Stimulated activated naive B cell treated with anti-CD40 and anti-IgM and Interleukin-4, amounts not matched to agents 10 μg/mL and 1 μg/mL and 100 μg/mL, for 72 hours (primary cell): ENCODE measurements around the gene CSK.

Experiments used
- ATAC-seq, 2 donors: fragments of 150-1000 bp; cut with Tn5 transposase; replicated peaks; 2 replicates each; pipeline ENCODE4 v1.10.0; 2021; ENCODE audit warnings: moderate library complexity in 1 of 2
- DNase-seq: peaks from one replicate; pipeline ENCODE4 v3.0.0; 2021
- H3K27ac Mint-ChIP-seq: one replicate; pipeline ENCODE4 v1.8.0; 2022; ENCODE audit warnings: mild to moderate bottlenecking, mixed read lengths
- H3K27me3 Mint-ChIP-seq, 2 donors: one replicate each; pipeline ENCODE4 v1.8.0; 2022; ENCODE audit warnings: mixed read lengths in 2 of 2
- H3K36me3 Mint-ChIP-seq, 2 donors: one replicate each; pipeline ENCODE4 v1.8.0; 2022; ENCODE audit warnings: mixed read lengths in 2 of 2, mild to moderate bottlenecking in 1 of 2
- H3K4me1 Mint-ChIP-seq, 2 donors: one replicate each; pipeline ENCODE4 v1.8.0; 2022; ENCODE audit warnings: mixed read lengths in 2 of 2, mild to moderate bottlenecking in 1 of 2
- H3K4me3 Mint-ChIP-seq, 2 donors: one replicate each; pipeline ENCODE4 v1.8.0; 2022; ENCODE audit warnings: mild to moderate bottlenecking in 2 of 2, mixed read lengths in 2 of 2, moderate library complexity in 1 of 2
- H3K9me3 Mint-ChIP-seq, 2 donors: one replicate each; pipeline ENCODE4 v1.8.0; 2022; ENCODE audit warnings: mixed read lengths in 2 of 2, mild to moderate bottlenecking in 1 of 2

CSK gene

GRCh38 chr15:74787251-74788041, 5.6 kb downstream of the CSK start:
- Mint-ChIP-seq H3K4me1 (peaks cover 71 to 98% of the 10 kb centered on the region in 2 donors), H3K9me3 (no peaks in the 10 kb centered on the region), H3K27me3 (no peaks in the 10 kb centered on the region), H3K36me3 (peaks cover 64 to 81% of the 10 kb centered on the region in 2 donors), H3K4me3 (peak overlapping the region; percentile 98), H3K27ac (peak overlapping the region; percentile 99)
- ATAC-seq (peak; percentile 68 to 73), DNase-seq (peak; percentile 94)

- H3K4me1 Mint-ChIP-seq, result peaks cover 76 to 100% of the 10 kb centered on the region in 2 donors
- H3K27ac Mint-ChIP-seq, result peak overlapping the region; percentile 99
- H3K27me3 Mint-ChIP-seq, result no peaks in the 10 kb centered on the region
- H3K36me3 Mint-ChIP-seq, result peaks cover 59 to 77% of the 10 kb centered on the region in 2 donors
- no peaks in the 10 kb centered on the region for H3K9me3 Mint-ChIP-seq
- ATAC-seq (peak; percentile 3), DNase-seq (no peak)
- peak overlapping the region; percentile 98 for H3K4me3 Mint-ChIP-seq
Measured at GRCh38 chr15:74788042-74788682, 6.3 kb downstream of the CSK start.

GRCh38 chr15:74788683-74789151, 6.8 kb downstream of the CSK start:
- Mint-ChIP-seq H3K9me3 (no peaks in the 10 kb centered on the region), H3K4me1 (peaks cover 75 to 100% of the 10 kb centered on the region in 2 donors), H3K36me3 (peaks cover 53 to 72% of the 10 kb centered on the region in 2 donors), H3K27ac (peak overlapping the region; percentile 99), H3K27me3 (no peaks in the 10 kb centered on the region), H3K4me3 (peak overlapping the region; percentile 98)
- ATAC-seq (peak; percentile 52 to 59), DNase-seq (peak; percentile 76)

- no peaks in the 10 kb centered on the region for H3K27me3 Mint-ChIP-seq
- H3K36me3 Mint-ChIP-seq, result peaks cover 48 to 67% of the 10 kb centered on the region in 2 donors
- H3K4me1 Mint-ChIP-seq, result peaks cover 71 to 97% of the 10 kb centered on the region in 2 donors
- H3K4me3 Mint-ChIP-seq, result peak overlapping the region; percentile 98
- H3K27ac Mint-ChIP-seq, result peak overlapping the region; percentile 99
- ATAC-seq (peak; percentile 10 to 11), DNase-seq (no peak)
- no peaks in the 10 kb centered on the region for H3K9me3 Mint-ChIP-seq
Measured at GRCh38 chr15:74789171-74789631, 7.3 kb downstream of the CSK start.

GRCh38 chr15:74789741-74790079, 7.8 kb downstream of the CSK start:
- peaks cover 72 to 97% of the 10 kb centered on the region in 2 donors for H3K4me1 Mint-ChIP-seq
- ATAC-seq, result no peak
- peak overlapping the region; percentile 99 for H3K27ac Mint-ChIP-seq
- DNase-seq, result no peak
- H3K36me3 Mint-ChIP-seq, result peaks cover 44 to 62% of the 10 kb centered on the region in 2 donors
- H3K4me3 Mint-ChIP-seq, result peak overlapping the region; percentile 98
- no peaks in the 10 kb centered on the region for H3K27me3 Mint-ChIP-seq
- no peaks in the 10 kb centered on the region for H3K9me3 Mint-ChIP-seq

- H3K36me3 Mint-ChIP-seq, result peaks cover 40 to 62% of the 10 kb centered on the region in 2 donors
- peak overlapping the region; percentile 99 for H3K27ac Mint-ChIP-seq
- H3K4me3 Mint-ChIP-seq, result peak overlapping the region; percentile 98
- DNase-seq (peak; percentile 70), ATAC-seq (peak; percentile 22 to 24)
- H3K4me1 Mint-ChIP-seq, result peaks cover 73 to 97% of the 10 kb centered on the region in 2 donors
- H3K9me3 Mint-ChIP-seq, result no peaks in the 10 kb centered on the region
- no peaks in the 10 kb centered on the region for H3K27me3 Mint-ChIP-seq
Measured at GRCh38 chr15:74790080-74790916, 8.4 kb downstream of the CSK start.

GRCh38 chr15:74791007-74791406, 9.1 kb downstream of the CSK start:
- H3K4me1 Mint-ChIP-seq, result peaks cover 69 to 97% of the 10 kb centered on the region in 2 donors
- H3K9me3 Mint-ChIP-seq, result no peaks in the 10 kb centered on the region
- H3K27me3 Mint-ChIP-seq, result no peaks in the 10 kb centered on the region
- H3K36me3 Mint-ChIP-seq, result peaks cover 40 to 61% of the 10 kb centered on the region in 2 donors
- peak overlapping the region; percentile 79 to 98 for H3K4me3 Mint-ChIP-seq
- no peak overlapping the region for H3K27ac Mint-ChIP-seq
- no peak for ATAC-seq
- no peak for DNase-seq

- Mint-ChIP-seq H3K36me3 (peaks cover 44 to 63% of the 10 kb centered on the region in 2 donors), H3K9me3 (no peaks in the 10 kb centered on the region)
- no peak for DNase-seq
Measured at GRCh38 chr15:74791667-74792066, 9.8 kb downstream of the CSK start.

GRCh38 chr15:74792227-74793016, 10.5 kb downstream of the CSK start:
- peaks cover 66 to 93% of the 10 kb centered on the region in 2 donors for H3K4me1 Mint-ChIP-seq
- H3K36me3 Mint-ChIP-seq, result peaks cover 43 to 60% of the 10 kb centered on the region in 2 donors

More at GRCh38 chr15:74791667-74792066, 9.8 kb downstream of the CSK start:
- ATAC-seq, result no peak
- Mint-ChIP-seq H3K27me3 (no peaks in the 10 kb centered on the region), H3K4me3 (peak overlapping the region; percentile 68 to 79), H3K4me1 (peaks cover 70 to 96% of the 10 kb centered on the region in 2 donors), H3K27ac (peak overlapping the region; percentile 89)

GRCh38 chr15:74793135-74794028, 11.5 kb downstream of the CSK start:
- DNase-seq (no peak), ATAC-seq (no peak)
- Mint-ChIP-seq H3K9me3 (no peaks in the 10 kb centered on the region), H3K4me1 (peaks cover 66 to 93% of the 10 kb centered on the region in 2 donors), H3K36me3 (peaks cover 43 to 60% of the 10 kb centered on the region in 2 donors), H3K27ac (peak overlapping the region; percentile 89), H3K4me3 (peak overlapping the region; percentile 60 to 68), H3K27me3 (no peaks in the 10 kb centered on the region)

More at GRCh38 chr15:74792227-74793016, 10.5 kb downstream of the CSK start:
- Mint-ChIP-seq H3K27me3 (no peaks in the 10 kb centered on the region), H3K9me3 (no peaks in the 10 kb centered on the region), H3K27ac (peak overlapping the region; percentile 89), H3K4me3 (peak overlapping the region; percentile 68 to 79)
- no peak for ATAC-seq
- DNase-seq, result no peak

GRCh38 chr15:74794248-74794969, 12.5 kb downstream of the CSK start:
- Mint-ChIP-seq H3K27ac (peak overlapping the region; percentile 96), H3K36me3 (peaks cover 34 to 56% of the 10 kb centered on the region in 2 donors), H3K4me1 (peaks cover 67 to 93% of the 10 kb centered on the region in 2 donors), H3K27me3 (no peaks in the 10 kb centered on the region), H3K4me3 (peak overlapping the region; percentile 4 to 45), H3K9me3 (no peaks in the 10 kb centered on the region)
- DNase-seq (no peak), ATAC-seq (no peak)

- Mint-ChIP-seq H3K4me3 (peak overlapping the region; percentile 4 to 45), H3K27ac (peak overlapping the region; percentile 96), H3K27me3 (no peaks in the 10 kb centered on the region), H3K4me1 (peaks cover 67 to 93% of the 10 kb centered on the region in 2 donors), H3K9me3 (no peaks in the 10 kb centered on the region), H3K36me3 (peaks cover 30 to 55% of the 10 kb centered on the region in 2 donors)
- ATAC-seq (no peak), DNase-seq (no peak)
Measured at GRCh38 chr15:74794970-74795349, 13.1 kb downstream of the CSK start.
